GM21526 (cell line): ENCODE data around the gene PI4KB.
"Not testable (repeated sequence)": the region's sequence is repeated elsewhere in the genome, so short reads cannot be mapped to it uniquely, and the experiment has no call there.

Source experiments
- ATAC-seq: cut with Tn5 transposase; IDR thresholded peaks from one replicate; pipeline ENCODE4 v1.9.1; 2021; ENCODE audit warnings: moderate library complexity; ENCODE audit not compliant: unreplicated experiment, low FRiP score

Gene PI4KB

DNA sequence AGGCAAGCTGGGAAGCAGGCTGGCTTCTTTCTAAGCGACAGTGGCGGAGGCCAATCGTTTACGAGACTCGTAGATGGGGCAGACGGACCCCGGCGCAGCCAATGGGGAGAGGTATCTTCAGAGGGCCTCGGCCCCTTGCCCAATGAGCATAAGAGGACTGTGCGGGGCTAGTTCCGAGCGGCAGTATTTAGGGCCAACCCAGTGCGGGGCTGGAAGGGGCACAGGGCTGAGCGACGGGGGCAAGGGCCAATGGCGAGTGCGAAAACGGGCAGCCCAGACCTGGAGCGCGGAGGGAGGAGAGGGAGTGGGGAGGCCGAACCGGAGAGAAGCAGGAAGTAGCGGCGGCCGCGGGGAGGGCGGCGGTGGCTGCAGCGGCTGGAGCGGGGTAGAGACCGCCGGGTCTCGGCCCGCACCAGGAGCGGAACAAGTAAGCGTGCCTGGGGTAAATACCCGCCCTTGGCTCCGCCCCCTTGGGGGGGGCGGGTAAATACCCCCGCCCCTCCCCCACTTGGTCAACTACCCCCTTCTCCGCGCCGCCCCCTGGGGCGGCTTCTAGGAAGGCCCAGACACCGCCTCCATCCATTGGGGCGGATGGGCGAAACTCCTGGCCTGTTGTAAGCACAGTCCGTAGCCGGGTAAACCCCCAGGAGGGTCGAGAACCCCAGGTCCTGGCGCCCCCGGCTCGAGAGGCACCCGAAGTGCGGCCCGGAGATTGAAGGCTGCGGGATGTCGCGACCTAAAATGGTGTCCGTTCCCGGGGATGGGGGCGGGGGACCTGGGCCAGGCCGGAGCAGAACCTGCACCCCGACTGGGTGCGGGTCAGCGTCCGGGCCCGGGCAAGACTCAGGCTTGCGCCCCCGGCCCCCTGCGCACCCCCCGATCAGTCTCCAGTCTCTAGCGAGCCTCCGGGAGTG is 45.0 kb downstream of the PI4KB start, which contains the start of gene ZNF687:
TSS of gene ZNF687 (plus strand) at position 331 of the 914 bp plus-strand sequence. CDS start 3,993 bp downstream, outside the sequence.
- ATAC-seq, result peak; percentile 80

DNA sequence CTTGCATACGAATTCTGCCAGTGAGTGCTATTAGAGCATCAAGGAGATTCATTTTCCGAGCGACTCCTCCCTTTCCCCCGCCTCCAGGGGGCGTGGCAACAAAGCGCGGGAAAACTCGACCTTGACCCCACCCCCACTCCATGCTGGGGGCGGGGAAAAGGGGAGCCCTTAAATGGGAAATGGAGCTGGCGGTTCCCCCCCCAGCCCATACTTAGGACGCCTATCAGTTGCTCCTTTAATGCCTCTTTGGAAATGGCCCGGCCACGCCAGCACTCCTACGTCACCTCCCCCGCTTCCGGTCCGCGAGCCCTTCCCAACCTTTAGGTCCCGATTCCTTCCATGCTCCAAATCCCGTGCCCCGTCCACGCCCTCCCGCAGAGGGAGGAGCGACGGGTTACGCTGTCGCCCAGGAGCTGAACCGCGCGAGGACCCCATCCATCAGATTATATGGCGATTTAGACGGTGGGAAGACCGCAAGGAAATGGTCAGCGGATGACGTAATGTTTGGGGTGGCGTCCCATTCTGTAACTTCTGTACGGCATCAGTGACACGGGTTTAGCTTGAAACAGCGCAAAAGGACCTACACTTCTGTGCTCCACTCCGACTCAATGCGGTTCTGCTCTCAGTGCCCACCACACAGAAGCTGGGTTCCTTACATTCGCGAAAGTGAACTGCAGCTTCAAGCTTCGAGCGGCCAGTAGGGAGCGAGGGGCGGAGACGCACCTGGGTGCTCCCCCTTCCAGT is 45.8 kb downstream of the PI4KB start:
- peak; percentile 24 for ATAC-seq

DNA sequence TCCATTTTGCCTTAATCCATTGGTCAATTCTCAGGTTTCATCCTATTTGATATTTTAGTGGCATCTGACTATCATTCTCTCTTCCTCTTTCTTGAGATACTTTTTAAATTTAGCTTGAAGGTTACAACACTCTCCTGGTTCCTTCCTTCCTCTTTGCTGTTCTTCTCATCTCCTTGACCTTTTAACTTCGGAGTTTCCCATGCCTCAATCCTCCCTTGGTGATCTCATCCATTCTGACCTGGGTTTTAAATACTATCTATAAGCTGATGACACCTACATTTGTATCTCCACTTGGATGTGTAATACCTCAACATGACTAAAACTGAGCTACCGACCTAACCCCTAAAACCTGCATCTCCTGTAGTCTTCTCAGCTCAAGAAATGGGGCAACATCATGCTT is 50.0 kb downstream of the PI4KB start:
- no peak for ATAC-seq

GRCh38 chr1:151275341-151275740 is 51.9 kb downstream of the PI4KB start:
- ATAC-seq, result not testable (repeated sequence)

GRCh38 chr1:151273924-151274466 is 53.2 kb downstream of the PI4KB start:
- no peak for ATAC-seq

GRCh38 chr1:151267760-151268159 is 59.5 kb downstream of the PI4KB start:
- ATAC-seq, result no peak

DNA sequence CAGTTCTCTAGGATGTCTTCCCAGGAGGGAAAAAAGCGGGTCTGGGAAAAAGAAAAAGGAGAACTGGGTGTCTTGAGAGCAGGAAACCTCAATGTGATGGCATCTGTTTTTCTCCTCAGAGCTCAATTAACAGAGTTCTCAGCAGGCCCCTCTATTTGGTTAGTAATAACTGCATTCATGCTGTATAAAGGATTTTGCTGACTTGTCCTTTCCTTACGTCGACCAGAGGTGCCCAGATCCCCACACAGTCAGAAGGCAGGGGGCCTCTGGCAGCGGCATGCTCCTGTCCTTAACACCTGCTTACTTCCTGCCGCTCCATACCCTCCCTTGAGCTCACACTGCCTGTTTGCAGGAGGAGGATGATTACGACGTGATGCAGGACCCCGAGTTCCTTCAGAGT is 60.4 kb downstream of the PI4KB start:
- ATAC-seq, result no peak

GRCh38 chr1:151266315-151266714 is 60.9 kb downstream of the PI4KB start:
- ATAC-seq, result no peak

- ATAC-seq, result no peak
Observed at GRCh38 chr1:151265446-151266236, 61.6 kb downstream of the PI4KB start.

- no peak for ATAC-seq
Observed at GRCh38 chr1:151259351-151259750, 67.9 kb downstream of the PI4KB start.

- no peak for ATAC-seq
Observed at GRCh38 chr1:151255381-151255780, 71.8 kb downstream of the PI4KB start.

DNA sequence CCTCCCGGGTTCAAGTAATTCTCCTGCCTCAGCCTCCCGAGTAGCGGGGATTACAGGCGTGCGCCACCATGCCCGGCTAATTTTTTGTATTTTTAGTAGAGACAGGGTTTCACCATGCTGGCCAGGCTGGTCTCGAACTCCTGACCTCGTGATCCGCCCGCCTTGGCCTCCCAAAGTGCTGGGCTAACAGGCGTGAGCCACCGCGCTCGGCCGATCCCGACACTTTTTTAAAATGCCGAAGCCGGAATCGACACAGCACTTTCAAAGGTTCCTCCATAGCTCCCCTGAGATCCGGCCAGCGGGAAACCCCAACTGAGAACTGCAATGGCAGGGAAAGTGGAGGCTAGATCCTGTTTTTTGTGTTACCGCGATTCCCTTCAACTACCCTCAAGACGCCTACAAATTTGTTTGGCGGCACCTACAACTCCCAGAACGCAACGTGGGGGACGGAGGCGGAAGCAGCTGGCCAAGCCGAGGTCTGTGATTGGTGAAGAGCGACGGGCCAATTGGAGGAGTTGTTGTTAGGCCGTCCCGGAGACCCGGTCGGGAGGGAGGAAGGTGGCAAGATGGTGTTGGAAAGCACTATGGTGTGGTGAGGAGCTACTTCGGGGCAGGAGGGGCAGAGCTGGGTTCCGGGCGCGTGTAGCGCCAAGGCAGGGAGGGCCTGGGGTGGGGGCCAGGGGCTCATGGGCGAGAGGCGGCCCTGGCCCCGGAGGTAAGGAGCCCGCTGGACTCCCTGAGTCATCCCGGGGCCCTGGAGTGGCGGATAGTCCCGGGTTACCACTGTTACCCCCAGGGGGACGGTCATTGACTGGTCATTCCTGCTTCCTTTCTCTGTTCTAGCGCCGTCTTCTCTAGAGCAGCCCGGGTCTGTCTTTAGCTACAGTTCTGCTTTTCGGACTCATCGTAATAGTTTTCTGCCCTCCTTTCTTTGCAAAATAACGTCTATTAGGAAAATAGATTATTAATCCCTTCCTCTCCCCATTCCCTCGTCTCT is 72.7 kb downstream of the PI4KB start, which contains the start of gene PSMD4:
TSS of gene PSMD4 (plus strand) at position 518 of the 997 bp plus-strand sequence. CDS start at position 567, 49 bp downstream.
- ATAC-seq, result peak; percentile 78

GRCh38 chr1:151251656-151252470 is 75.4 kb downstream of the PI4KB start:
- no peak for ATAC-seq

DNA sequence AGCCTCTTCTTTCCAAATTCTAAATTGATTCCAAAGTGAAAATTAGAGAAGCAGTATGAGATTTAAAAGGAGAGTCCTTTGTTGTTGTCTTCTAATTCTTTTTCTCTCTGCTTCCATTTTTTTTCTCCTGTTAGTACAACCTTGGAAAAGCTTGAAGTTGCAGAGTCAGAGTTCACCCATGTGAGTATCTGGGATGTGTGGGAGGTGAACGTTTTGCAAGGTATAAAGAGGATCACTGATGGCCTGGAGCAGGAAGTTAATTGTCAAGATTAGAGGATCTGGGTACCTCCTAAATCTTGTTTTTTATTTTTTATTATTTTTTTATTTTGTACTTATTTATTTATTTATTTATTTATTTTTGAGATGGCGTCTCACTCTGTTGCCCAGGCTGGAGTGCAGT is 80.4 kb downstream of the PI4KB start:
- ATAC-seq, result no peak

DNA sequence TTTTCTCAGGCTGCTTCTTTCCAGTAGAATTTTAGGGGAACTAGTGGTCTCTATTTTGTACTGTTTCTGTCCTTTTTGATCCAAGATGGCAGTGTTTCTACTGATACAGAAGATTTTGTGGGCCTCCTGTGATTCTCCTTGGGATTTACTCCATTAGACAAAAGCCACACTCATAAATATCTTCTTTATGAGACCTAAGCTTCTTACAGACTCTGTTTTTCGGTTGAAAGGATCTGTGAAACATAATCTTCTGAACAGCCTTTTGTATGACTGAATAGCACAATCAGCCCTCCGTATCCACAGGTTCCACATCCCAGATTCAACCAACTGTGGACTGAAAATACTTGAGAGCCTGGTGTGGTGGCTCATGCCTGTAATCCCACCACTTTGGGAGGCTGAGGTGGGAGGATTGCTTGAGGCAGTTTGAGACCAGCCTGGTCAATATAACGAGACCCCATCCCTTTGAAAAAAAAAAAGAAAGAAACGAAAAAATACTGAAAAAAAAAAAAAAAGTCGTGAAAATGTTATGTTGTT is 83.5 kb downstream of the PI4KB start:
- no peak for ATAC-seq

DNA sequence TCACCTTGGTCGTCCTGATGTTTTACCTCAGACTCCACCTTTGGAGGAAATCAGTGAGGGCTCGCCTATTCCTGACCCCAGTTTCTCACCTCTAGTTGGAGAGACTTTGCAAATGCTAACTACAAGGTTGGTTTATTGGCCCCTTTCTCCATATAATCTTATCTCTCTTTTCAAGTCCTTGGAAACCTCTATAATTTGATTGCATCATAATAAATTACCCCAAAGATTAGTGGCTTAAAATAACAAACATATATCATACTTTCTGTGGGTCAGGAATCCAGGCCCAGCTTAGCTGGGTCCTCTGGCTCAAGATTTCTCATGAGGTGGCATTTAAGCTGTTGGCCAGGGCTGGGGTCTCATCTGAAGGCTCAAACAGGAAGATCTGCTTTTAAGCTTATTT is 84.8 kb downstream of the PI4KB start:
- ATAC-seq, result no peak
